Cardiac muscle cell (in vitro differentiated cells and primary cell): ENCODE data around the gene CDH18. TPM values are rescaled to one million over a fixed set of nuclear protein-coding genes. Genes with fewer than 3 reads are reported as not detected.

Experiments used
- DNase-seq, 2 donors: peaks; one replicate each; pipeline versions ENCODE4 v3.0.0 to v3.0.0-alpha.2; 2010 to 2017; ENCODE audit warnings: low read depth in 1 of 2, low spot score in 1 of 2
- H3K27ac ChIP-seq: fragments of 200-600 bp; sonication (generic); 2 replicates; pipeline ENCODE4 v1.5.1; 2016
- H3K27me3 ChIP-seq: fragments of 200-600 bp; sonication (generic); 2 replicates; pipeline ENCODE4 v1.6.0; 2016; ENCODE audit warnings: control low read depth
- H3K36me3 ChIP-seq: fragments of 200-600 bp; sonication (generic); 2 replicates; pipeline ENCODE4 v1.5.1; 2016; ENCODE audit warnings: control low read depth
- H3K4me1 ChIP-seq: fragments of 200-600 bp; sonication (generic); 2 replicates; pipeline ENCODE4 v1.8.1; 2017; ENCODE audit warnings: low read depth, mild to moderate bottlenecking, mixed run types
- H3K4me3 ChIP-seq: fragments of 200-600 bp; sonication (generic); 2 replicates; pipeline ENCODE4 v1.5.1; 2016; ENCODE audit warnings: mild to moderate bottlenecking
- H3K9me3 ChIP-seq: fragments of 200-600 bp; sonication (generic); 2 replicates; pipeline ENCODE4 v1.5.1; 2017; ENCODE audit warnings: low read depth, mild to moderate bottlenecking, control low read depth
- polyA plus RNA-seq: library from polyadenylated mRNA; unstranded; fragments of >200 nt; fragmentation: Nextera tagmentation; extraction: Ambion mirVana; gene quantifications from 2 replicates; pipeline ENCODE4 v1.2.1, GENCODE V29; 2016
- total RNA-seq: library from RNA; depleted of rRNA; stranded (reverse); fragments of >200 nt; gene quantifications from 2 replicates; pipeline ENCODE4 v1.2.3, GENCODE V29; 2016
- TF ChIP-seq, protein P1 (sequence below): IDR thresholded peaks from 2 replicates; pipeline ENCODE4 v1.5.1; 2012; ENCODE audit warnings: low read depth, mild to moderate bottlenecking, low read length

The CDH18 gene
- total and polyA plus RNA-seq, 2 experiments from 2014 or later: 0.21 to 1.2 TPM

DNA sequence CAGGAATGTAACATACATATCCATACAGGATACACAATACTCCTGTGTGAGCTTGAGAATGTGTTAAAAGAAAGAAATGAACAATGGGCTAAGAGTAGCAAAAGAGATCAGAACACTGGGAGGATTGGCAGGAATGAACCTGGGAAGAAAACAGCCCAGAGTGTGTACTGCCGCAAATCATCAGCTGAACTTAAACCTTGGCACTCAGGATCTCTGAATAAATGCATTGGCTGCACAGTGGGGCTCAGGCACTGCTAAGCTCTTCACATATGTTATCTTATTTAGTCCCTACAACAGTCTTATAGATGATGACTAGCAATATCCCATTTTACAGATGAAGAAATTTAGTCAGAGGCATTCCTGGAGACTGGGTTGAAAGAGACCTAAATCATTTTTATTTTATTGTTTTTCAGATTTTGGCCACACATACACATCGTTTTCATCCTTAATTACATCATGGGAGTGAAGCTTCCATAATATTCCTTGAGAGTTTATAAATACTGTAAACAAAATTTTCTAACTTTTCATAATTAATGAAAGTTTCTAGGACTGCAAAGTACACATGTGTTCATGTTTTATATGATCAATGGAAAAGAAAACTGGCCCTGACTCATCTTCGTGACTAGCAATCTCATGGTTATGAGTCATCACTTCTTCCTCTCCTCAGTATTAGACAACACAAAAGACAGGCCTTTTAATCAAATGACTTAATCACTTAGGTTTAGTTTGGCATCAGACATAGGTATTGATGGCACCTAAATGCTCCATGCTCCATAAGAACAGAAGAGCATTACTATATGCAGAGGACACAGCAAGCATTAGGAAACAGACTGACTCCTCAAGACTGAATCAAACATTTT lies 59.2 kb downstream of the CDH18 start:
- H3K36me3 ChIP-seq: no peaks in the 10 kb centered on the region
- H3K4me1 ChIP-seq: peaks cover 5% of the 10 kb centered on the region
- H3K27ac ChIP-seq: no peak overlapping the region
- H3K9me3 ChIP-seq: no peaks in the 10 kb centered on the region
- no peaks in the 10 kb centered on the region for H3K27me3 ChIP-seq
- DNase-seq: peak in 1 of 2 donors; percentile 68
- TF ChIP-seq, protein P1, sequence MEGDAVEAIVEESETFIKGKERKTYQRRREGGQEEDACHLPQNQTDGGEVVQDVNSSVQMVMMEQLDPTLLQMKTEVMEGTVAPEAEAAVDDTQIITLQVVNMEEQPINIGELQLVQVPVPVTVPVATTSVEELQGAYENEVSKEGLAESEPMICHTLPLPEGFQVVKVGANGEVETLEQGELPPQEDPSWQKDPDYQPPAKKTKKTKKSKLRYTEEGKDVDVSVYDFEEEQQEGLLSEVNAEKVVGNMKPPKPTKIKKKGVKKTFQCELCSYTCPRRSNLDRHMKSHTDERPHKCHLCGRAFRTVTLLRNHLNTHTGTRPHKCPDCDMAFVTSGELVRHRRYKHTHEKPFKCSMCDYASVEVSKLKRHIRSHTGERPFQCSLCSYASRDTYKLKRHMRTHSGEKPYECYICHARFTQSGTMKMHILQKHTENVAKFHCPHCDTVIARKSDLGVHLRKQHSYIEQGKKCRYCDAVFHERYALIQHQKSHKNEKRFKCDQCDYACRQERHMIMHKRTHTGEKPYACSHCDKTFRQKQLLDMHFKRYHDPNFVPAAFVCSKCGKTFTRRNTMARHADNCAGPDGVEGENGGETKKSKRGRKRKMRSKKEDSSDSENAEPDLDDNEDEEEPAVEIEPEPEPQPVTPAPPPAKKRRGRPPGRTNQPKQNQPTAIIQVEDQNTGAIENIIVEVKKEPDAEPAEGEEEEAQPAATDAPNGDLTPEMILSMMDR: no peak
- no peak overlapping the region for H3K4me3 ChIP-seq

DNA sequence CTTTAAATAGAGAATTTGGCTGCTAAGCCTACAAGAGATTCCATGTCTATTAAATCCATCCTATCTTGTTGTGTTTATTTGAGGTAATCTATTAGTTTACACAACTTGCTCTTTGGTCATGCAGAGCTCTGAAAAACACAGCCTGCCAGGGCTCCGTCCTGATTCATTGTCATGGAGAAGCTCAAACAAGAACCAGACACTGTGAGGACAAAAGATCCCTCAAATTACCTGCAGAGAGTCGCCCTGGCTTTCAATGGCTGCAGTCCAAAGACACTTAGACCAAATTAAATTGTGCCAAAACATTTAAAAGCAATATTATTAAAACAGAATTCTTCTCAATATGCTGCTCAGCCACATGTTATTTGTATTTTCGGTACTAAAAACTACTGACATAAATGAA lies 60.1 kb downstream of the CDH18 start:
- H3K4me1 ChIP-seq: peaks cover 5% of the 10 kb centered on the region

GRCh38 chr5:19927170-19927569 lies 60.8 kb downstream of the CDH18 start:
- no peaks in the 10 kb centered on the region for H3K9me3 ChIP-seq
- TF ChIP-seq, protein P1: no peak

More for the DNA sequence above, 60.1 kb downstream of the CDH18 start:
- no peaks in the 10 kb centered on the region for H3K36me3 ChIP-seq
- no peaks in the 10 kb centered on the region for H3K27me3 ChIP-seq
- no peak overlapping the region for H3K4me3 ChIP-seq
- DNase-seq: peak in 1 of 2 donors; percentile 3
- TF ChIP-seq, protein P1: no peak
- H3K9me3 ChIP-seq: no peaks in the 10 kb centered on the region
- no peak overlapping the region for H3K27ac ChIP-seq

DNA sequence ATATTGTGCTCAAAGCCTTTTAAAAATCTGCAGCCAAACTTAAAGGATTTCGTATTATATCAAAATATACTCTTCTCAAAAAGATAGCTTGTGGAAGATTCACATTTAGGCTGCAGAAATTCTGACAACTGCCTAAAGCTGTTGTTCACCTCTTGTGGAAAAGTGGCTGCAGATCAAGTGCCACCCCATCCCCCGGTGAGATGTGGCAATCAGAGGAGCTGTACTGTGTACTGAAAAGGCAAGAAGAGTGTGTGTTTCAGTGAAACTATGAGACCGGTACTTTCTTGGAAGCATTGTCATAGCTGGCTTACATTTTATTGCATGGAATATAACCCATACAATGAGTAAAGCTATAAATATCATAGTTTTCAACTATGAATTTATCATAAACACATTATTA lies 64.3 kb downstream of the CDH18 start:
- peaks cover 5% of the 10 kb centered on the region for H3K4me1 ChIP-seq
- H3K4me3 ChIP-seq: no peak overlapping the region
- no peaks in the 10 kb centered on the region for H3K9me3 ChIP-seq
- no peaks in the 10 kb centered on the region for H3K27me3 ChIP-seq
- peak; percentile 3 to 18 for DNase-seq
- TF ChIP-seq, protein P1: no peak
- no peaks in the 10 kb centered on the region for H3K36me3 ChIP-seq
- no peak overlapping the region for H3K27ac ChIP-seq

More at GRCh38 chr5:19927170-19927569, 60.8 kb downstream of the CDH18 start:
- no peak for DNase-seq
- H3K4me3 ChIP-seq: no peak overlapping the region
- no peak overlapping the region for H3K27ac ChIP-seq
- H3K36me3 ChIP-seq: no peaks in the 10 kb centered on the region
- H3K4me1 ChIP-seq: peaks cover 5% of the 10 kb centered on the region
- H3K27me3 ChIP-seq: no peaks in the 10 kb centered on the region

- TF ChIP-seq, protein P1: no peak
- H3K9me3 ChIP-seq: no peaks in the 10 kb centered on the region
- no peaks in the 10 kb centered on the region for H3K27me3 ChIP-seq
- H3K27ac ChIP-seq: no peak overlapping the region
- peak in 1 of 2 donors; percentile 2 for DNase-seq
- no peaks in the 10 kb centered on the region for H3K4me1 ChIP-seq
- no peaks in the 10 kb centered on the region for H3K36me3 ChIP-seq
- no peak overlapping the region for H3K4me3 ChIP-seq
Observed at GRCh38 chr5:19920761-19921160, 67.2 kb downstream of the CDH18 start.
